Heart left ventricle (tissue), 16 donors: ENCODE data around the gene ALDH3A1. TPM values are rescaled to one million over a fixed set of nuclear protein-coding genes. Genes with fewer than 3 reads are reported as not detected.
"Not testable (repeated sequence)": the region's sequence is repeated elsewhere in the genome, so short reads cannot be mapped to it uniquely, and the experiment has no call there.

Experiments
- ATAC-seq, 4 donors: fragments of 200-7000 bp; cut with Tn5 transposase; one replicate each; pipeline ENCODE4 v1.9.1; 2020 to 2022; ENCODE audit warnings: moderate library complexity in 4 of 4, mild to moderate bottlenecking in 3 of 4, moderate number of reproducible peaks in 1 of 4
- DNase-seq, 5 donors: peaks; one replicate each; pipeline ENCODE4 v3.0.0-alpha.2; 2020
- H3K27ac ChIP-seq, 12 donors: fragments of 200-600 bp; sonication (generic) in 4 of 12; one replicate each; pipeline versions ENCODE4 v1.5.0 to v1.8.0; 2016 to 2022; ENCODE audit warnings: mild to moderate bottlenecking in 2 of 12
- H3K27me3 ChIP-seq, 9 donors: fragments of 200-600 bp; sonication (generic) in 2 of 9; one replicate each; pipeline versions ENCODE4 v1.5.1 to v1.8.0; 2016 to 2022; ENCODE audit warnings: mild to moderate bottlenecking in 3 of 9
- H3K36me3 ChIP-seq, 9 donors: fragments of 200-600 bp; sonication (generic) in 2 of 9; one replicate each; pipeline versions ENCODE4 v1.5.0 to v1.8.0; 2018 to 2022; ENCODE audit warnings: mild to moderate bottlenecking in 2 of 9
- H3K4me1 ChIP-seq, 12 donors: fragments of 200-600 bp; sonication (generic) in 4 of 12; one replicate each; pipeline versions ENCODE4 v1.5.0 to v1.8.0; 2016 to 2022; ENCODE audit warnings: mild to moderate bottlenecking in 3 of 12
- H3K4me3 ChIP-seq, 12 donors: fragments of 200-600 bp; sonication (generic) in 4 of 12; one replicate each; pipeline versions ENCODE4 v1.5.0 to v1.8.0; 2017 to 2022; ENCODE audit warnings: mild to moderate bottlenecking in 9 of 12, moderate library complexity in 4 of 12
- H3K9me3 ChIP-seq, 12 donors: fragments of 200-600 bp; sonication (generic) in 4 of 12; one replicate each; pipeline versions ENCODE4 v1.5.0 to v1.8.0; 2016 to 2022; ENCODE audit warnings: mild to moderate bottlenecking in 1 of 12
- CTCF ChIP-seq, 12 donors: fragments of 200-600 bp; sonication (generic) in 4 of 12; IDR thresholded peaks; one replicate each; pipeline versions ENCODE4 v1.5.0 to v1.8.0; 2018 to 2022; ENCODE audit warnings: antibody characterized with exemption in 12 of 12, mild to moderate bottlenecking in 5 of 12
- POLR2A ChIP-seq, 2 donors: fragments of 450-650 bp; IDR thresholded peaks; one replicate each; pipeline ENCODE4 v1.6.1; 2017; ENCODE audit warnings: antibody characterized with exemption in 2 of 2, mild to moderate bottlenecking in 2 of 2, moderate library complexity in 2 of 2
- WGBS, 4 donors: extraction: QIAGEN DNeasy Blood & Tissue Kit in 2 of 4; methylation state at CpG; one replicate each; pipeline versions ENCODE4 v1.1.5 to v1.1.7; 2013 to 2018; 5-methylcytosine and 5-hydroxymethylcytosine counted together
- intact Hi-C, 10 donors: fragments of 100-400 bp; cut with DNase I; formaldehyde crosslinking; loops; one replicate each; pipeline versions ENCODE4 v1.11.1 to v1.14.2; 2022
- polyA plus RNA-seq, 2 donors: library from polyadenylated mRNA; stranded (reverse); fragments of 200-250 nt; gene quantifications; one replicate each; pipeline ENCODE4 v1.2.3, GENCODE V29; 2013
- total RNA-seq, 9 donors: library from RNA; depleted of rRNA in 2 of 9; stranded (reverse); fragments of >200 nt in 2 of 9; fragmentation: NEBNext Ultra II Directional in 3 of 9; extraction: Animal tissue kit (Norgen Biotek cat#: 25700) in 3 of 9; gene quantifications; one replicate each; pipeline versions ENCODE4 v1.1.0 to v1.2.4, GENCODE V29; 2016 to 2023
- donor health status: ischemic (EF 13 %, LVEDD 7.1; RV severe dilation, severe dysfunction).
- donor health status: healthy with polysubstance abuse.
- donor health status: DM: no; HTN: yes; CAD: no.
- donor health status: DM: no; HTN: no; CAD: no.
- donor health status: ischemic (EF 25% LVEDD 6.9; RV normal size, moderate dysfunction).
- donor health status: ischemic (EF 25% LVEDD 5.7; RV mildly dilated, moderate dysfunction).
- donor health status: healthy.
- donor health status: DM: yes; HTN: yes; CAD: no.
- donor health status: ischemic (EF 35%, LVEDD 5.7; RV mildly dilated, moderate dysfunction).
- donor health status: nonischemic (EF 11% LVEDD 7.7; RV severe dilation, severe dysfunction).
- donor health status: DM: yes; HTN: yes; CAD: no.
- donor health status: PGD.
- donor health status: ischemic (EF 29% LVEDD 5.4; RV normal size, mild dysfunction).
- donor health status: nonischemic (EF 23%, LVEDD 6.1; RV moderate dilation, normal function).

Gene ALDH3A1
- total and polyA plus RNA-seq, 11 donors = 0.04 to 1.1 (median 0.31) TPM; not detected in 6

- Histone ChIP-seq H3K27ac (no peak overlapping the region), H3K4me1 (peaks cover 0 to 8% (median 0%) of the 10 kb centered on the region in 12 donors), H3K36me3 (no peaks in the 10 kb centered on the region), H3K27me3 (no peaks in the 10 kb centered on the region), H3K4me3 (no peak overlapping the region), H3K9me3 (no peaks in the 10 kb centered on the region)
- TF ChIP-seq POLR2A (IDR thresholded peaks at IDR 0.05) = no peak
- no peak for TF ChIP-seq CTCF (IDR thresholded peaks at IDR 0.05)
- ATAC-seq (peak in 1 of 4 donors; percentile 11), DNase-seq (peak in 1 of 5 donors; percentile 58)
- intact Hi-C loops = loop anchor here in 9 of 10 donors (1.0 to 10.0 kb wide), 13 partner anchors 61 to 404 kb away; partner anchors contain the start of genes B9D1 (in 6 of the 9) and ALDH3A2 (in 1 of the 9)
- 69 to 94% (median 80%) methylated on average over 2 to 7 of the region's 7 CpGs for WGBS, 4 donors
These were observed 17.9 kb upstream of the ALDH3A1 start for GRCh38 chr17:19766016-19766415.

GRCh38 chr17:19763991-19764390 lies 15.9 kb upstream of the ALDH3A1 start:
- H3K27ac ChIP-seq, H3K9me3 ChIP-seq, H3K36me3 ChIP-seq, ATAC-seq, H3K4me3 ChIP-seq, H3K4me1 ChIP-seq, DNase-seq, H3K27me3 ChIP-seq: not testable (repeated sequence)
- 90 to 93% (median 92%) methylated on average over 6 of the region's 6 CpGs for WGBS, 4 donors
- intact Hi-C loops = loop anchor here in 7 of 10 donors (2.0 to 10.0 kb wide), 9 partner anchors 59 to 452 kb away; partner anchors contain the start of genes B9D1 (in 4 of the 7) and ALDH3A2 (in 2 of the 7)

DNA sequence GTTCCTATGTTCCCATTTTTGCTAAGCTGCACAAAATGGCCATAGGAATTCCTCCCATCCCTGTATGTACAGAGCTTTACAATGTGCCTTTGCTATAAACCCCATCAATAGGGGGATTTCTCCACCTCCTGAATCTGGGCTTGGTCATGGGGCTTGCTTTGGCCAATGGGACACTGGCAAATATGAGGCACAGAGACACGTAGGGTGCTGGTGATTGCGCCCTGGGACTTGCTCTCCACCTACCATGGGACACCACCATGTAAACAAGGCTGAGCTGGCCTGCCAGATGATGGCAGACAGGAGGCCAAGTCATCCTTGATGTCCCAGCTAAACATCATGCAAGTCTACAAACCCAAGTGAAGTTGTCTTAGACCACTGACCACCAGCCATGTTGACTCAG lies 15.3 kb upstream of the ALDH3A1 start:
- no peak overlapping the region for H3K27ac ChIP-seq
- TF ChIP-seq CTCF (IDR thresholded peaks at IDR 0.05) = no peak
- TF ChIP-seq POLR2A (IDR thresholded peaks at IDR 0.05) = no peak
- H3K36me3 ChIP-seq = no peaks in the 10 kb centered on the region
- intact Hi-C loops = loop anchor here in 7 of 10 donors (5.0 to 10.0 kb wide), 8 partner anchors 59 to 451 kb away; partner anchors contain the start of genes B9D1 (in 4 of the 7) and ALDH3A2 (in 2 of the 7)
- no peak for ATAC-seq
- H3K4me1 ChIP-seq = peaks cover 0 to 8% (median 0%) of the 10 kb centered on the region in 12 donors
- no peak overlapping the region for H3K4me3 ChIP-seq
- no peak for DNase-seq
- no peaks in the 10 kb centered on the region for H3K27me3 ChIP-seq
- WGBS, 4 donors = 90 to 96% (median 94%) methylated on average over 2 of the region's 2 CpGs
- no peaks in the 10 kb centered on the region for H3K9me3 ChIP-seq

DNA sequence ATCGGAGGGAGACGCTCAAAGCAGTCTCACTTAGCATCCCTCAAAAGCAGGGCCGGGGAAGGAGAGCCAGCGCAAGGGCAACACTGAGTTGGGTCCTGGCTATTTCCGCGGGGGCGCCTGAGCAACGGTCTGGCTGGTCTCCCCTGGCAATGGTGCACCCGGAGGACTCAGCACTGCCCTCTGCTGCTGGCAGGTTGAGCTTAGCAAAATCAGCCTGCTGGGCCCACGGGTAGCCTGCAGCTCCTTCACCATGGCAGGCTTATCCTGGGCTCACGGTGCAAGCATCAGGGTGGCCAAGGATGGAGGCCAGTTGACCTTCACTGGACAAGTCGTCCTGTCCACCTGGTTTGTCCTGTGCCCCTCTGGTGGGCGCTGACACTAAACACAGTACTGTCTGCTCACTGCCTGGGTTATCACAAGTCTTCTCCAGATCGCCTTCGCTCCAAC lies 14.4 kb upstream of the ALDH3A1 start:
- WGBS, 4 donors = 25 to 36% (median 30%) methylated on average over 12 to 15 of the region's 15 CpGs
- peaks cover 0 to 8% (median 0%) of the 10 kb centered on the region in 12 donors for H3K4me1 ChIP-seq
- no peaks in the 10 kb centered on the region for H3K9me3 ChIP-seq
- H3K27ac ChIP-seq = no peak overlapping the region
- no peaks in the 10 kb centered on the region for H3K36me3 ChIP-seq
- DNase-seq = peak; percentile 42 to 81 (median 70)
- ATAC-seq = peak in 3 of 4 donors; percentile 63 to 80 (median 67)
- peak overlapping the region in 1 of 12 donors; percentile 7 for H3K4me3 ChIP-seq
- H3K27me3 ChIP-seq = no peaks in the 10 kb centered on the region
- TF ChIP-seq POLR2A (IDR thresholded peaks at IDR 0.05) (no peak), CTCF (IDR thresholded peaks at IDR 0.05) (peak; percentile 44 to 76 (median 60))
- intact Hi-C loops = loop anchor here in 7 of 10 donors (5.0 to 10.0 kb wide), 8 partner anchors 58 to 450 kb away; partner anchors contain the start of genes B9D1 (in 4 of the 7) and ALDH3A2 (in 2 of the 7)
